CD4-positive, alpha-beta T cell (primary cell): ENCODE measurements around the gene PRKN. TPM values are rescaled to one million over a fixed set of nuclear protein-coding genes. Genes with fewer than 3 reads are reported as not detected.

Source experiments
- ATAC-seq: fragments of 200-7000 bp; cut with Tn5 transposase; one replicate; pipeline ENCODE4 v1.10.0; 2022; ENCODE audit warnings: mild to moderate bottlenecking; ENCODE audit not compliant: poor library complexity
- CTCF ChIA-PET: fragments of 350-600 bp; sonication (Branson Sonifier 250); formaldehyde crosslinking; loops from one replicate; lab custom pipeline; 2021; ENCODE audit warnings: antibody characterized with exemption, inconsistent platforms; lab: Charles Lee
- POLR2A ChIA-PET: fragments of 350-600 bp; sonication (Branson Sonifier 250); formaldehyde crosslinking; loops from one replicate; lab custom pipeline; 2021; ENCODE audit warnings: antibody characterized with exemption, inconsistent platforms; lab: Charles Lee
- DNase-seq, 14 experiments: peaks; one replicate each; pipeline ENCODE4 v3.0.0-alpha.2; 2013 to 2020; ENCODE audit warnings: mixed read lengths in 2 of 14
- H3K27ac ChIP-seq, 2 donors: one replicate each; pipeline versions ENCODE4 v1.5.1 to v1.7.0; 2013; ENCODE audit warnings: low read length in 2 of 2, low read depth in 1 of 2, mild to moderate bottlenecking in 1 of 2
- H3K27me3 ChIP-seq, 2 experiments: 1 replicate in 1 of 2; 2 replicates in 1 of 2; pipeline versions ENCODE4 v1.6.1 to v1.7.0; 2013; ENCODE audit warnings: low read length in 2 of 2, control low read depth in 1 of 2, mild to moderate bottlenecking in 1 of 2, moderate library complexity in 1 of 2; ENCODE audit not compliant: insufficient read depth in 2 of 2, control insufficient read depth in 1 of 2
- H3K36me3 ChIP-seq: one replicate; pipeline ENCODE4 v1.6.1; 2013; ENCODE audit warnings: low read length, control low read depth; ENCODE audit not compliant: insufficient read depth
- H3K4me1 ChIP-seq: one replicate; pipeline ENCODE4 v1.6.1; 2013; ENCODE audit warnings: low read length, control low read depth; ENCODE audit not compliant: insufficient read depth
- H3K4me3 ChIP-seq: one replicate; pipeline ENCODE4 v1.5.1; 2013; ENCODE audit warnings: mild to moderate bottlenecking, low read length, moderate library complexity
- H3K9me3 ChIP-seq, 2 experiments: 1 replicate in 1 of 2; 2 replicates in 1 of 2; pipeline versions ENCODE4 v1.6.1 to v1.7.0; 2013; ENCODE audit warnings: low read length in 2 of 2, mild to moderate bottlenecking in 2 of 2, control low read depth in 1 of 2, moderate library complexity in 1 of 2; ENCODE audit not compliant: control insufficient read depth in 1 of 2, insufficient read depth in 1 of 2
- H3K27ac Mint-ChIP-seq: one replicate; pipeline ENCODE4 v1.8.0; 2020; ENCODE audit warnings: mixed read lengths
- H3K27me3 Mint-ChIP-seq: one replicate; pipeline ENCODE4 v1.8.0; 2021; ENCODE audit warnings: mixed read lengths
- H3K36me3 Mint-ChIP-seq: one replicate; pipeline ENCODE4 v1.8.0; 2021; ENCODE audit warnings: low read depth, mixed read lengths
- H3K4me1 Mint-ChIP-seq: one replicate; pipeline ENCODE4 v1.8.0; 2021; ENCODE audit warnings: low read depth, mixed read lengths
- H3K4me3 Mint-ChIP-seq: one replicate; pipeline ENCODE4 v1.8.0; 2020; ENCODE audit warnings: mild to moderate bottlenecking, mixed read lengths
- H3K9me3 Mint-ChIP-seq: one replicate; pipeline ENCODE4 v1.8.0; 2020; ENCODE audit warnings: mixed read lengths
- CTCF ChIP-seq: fragments of 200-600 bp; IDR thresholded peaks from one replicate; pipeline ENCODE4 v1.8.0; 2022; ENCODE audit warnings: antibody characterized with exemption, mild to moderate bottlenecking
- intact Hi-C, 2 experiments: fragments of 100-400 bp; cut with DNase I in 1 of 2; cut with micrococcal nuclease in 1 of 2; formaldehyde crosslinking; loops; one replicate each; pipeline versions ENCODE4 v1.15.1 to v1.9.0; 2023 to 2025; cut with DNase I, micrococcal nuclease
- total RNA-seq, 174 experiments: library from RNA in 2 of 174; stranded (reverse) in 2 of 174; gene quantifications; one replicate each; pipeline ENCODE4 v1.2.3 and lab custom pipeline; 2021 to 2026

The PRKN gene
- total RNA-seq, 2 experiments from 2014 or later = 5.2 to 5.4 TPM

- no peak for TF ChIP-seq CTCF
- Mint-ChIP-seq H3K27ac (no peak overlapping the region), H3K9me3 (no peaks in the 10 kb centered on the region), H3K4me3 (no peak overlapping the region), H3K36me3 (no peaks in the 10 kb centered on the region), H3K27me3 (no peaks in the 10 kb centered on the region), H3K4me1 (no peaks in the 10 kb centered on the region)
- Histone ChIP-seq H3K27me3 (no peaks in the 10 kb centered on the region), H3K4me1 (no peaks in the 10 kb centered on the region), H3K27ac (no peak overlapping the region), H3K9me3 (peaks cover 0 to 5% of the 10 kb centered on the region in 2 experiments), H3K4me3 (no peak overlapping the region), H3K36me3 (no peaks in the 10 kb centered on the region)
- ATAC-seq (no peak), DNase-seq (no peak)
- POLR2A ChIA-PET = no interaction called here
- CTCF ChIA-PET = no interaction called here
- intact Hi-C loops = no loop called here
Measured at GRCh38 chr6:161836643-161837448, 890.7 kb downstream of the PRKN start.

DNA sequence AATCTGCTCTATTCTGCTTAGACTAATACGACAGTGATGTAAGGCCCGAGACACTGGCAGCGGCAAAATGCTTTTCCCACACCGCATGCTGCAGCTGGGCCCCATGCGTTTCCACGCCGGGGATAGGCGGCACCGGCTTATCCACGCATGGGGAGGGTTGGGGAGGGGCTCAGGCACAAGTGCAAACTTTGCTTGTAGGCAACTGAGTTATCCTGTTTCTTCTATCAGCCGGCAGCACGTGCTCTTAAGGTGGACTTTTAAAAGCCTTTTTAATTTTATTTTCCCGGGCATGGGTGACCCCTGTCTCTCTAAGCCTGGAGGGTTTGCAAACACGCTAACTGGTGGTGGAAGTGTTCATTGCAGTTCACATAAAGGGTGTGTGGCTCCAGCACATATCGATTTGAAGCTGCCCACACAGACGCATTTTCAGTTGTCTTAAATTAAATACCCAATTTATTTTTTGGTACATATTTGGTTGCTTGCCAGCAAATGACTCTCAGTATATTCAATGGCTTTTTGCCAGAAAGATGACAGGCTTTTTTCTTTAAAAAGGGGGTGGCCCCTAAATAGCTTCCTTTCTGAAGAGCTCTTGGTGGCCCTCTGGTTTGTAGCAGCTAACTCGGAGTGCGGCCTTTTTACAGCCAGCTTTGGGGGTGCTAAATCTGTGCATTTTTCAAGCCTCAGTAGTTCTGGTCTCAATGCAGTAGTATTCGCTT, 891.9 kb downstream of the PRKN start:
- no peaks in the 10 kb centered on the region for H3K9me3 Mint-ChIP-seq
- no peak for TF ChIP-seq CTCF
- peaks cover 0 to 5% of the 10 kb centered on the region in 2 experiments for H3K9me3 ChIP-seq
- H3K36me3 Mint-ChIP-seq = no peaks in the 10 kb centered on the region
- no peaks in the 10 kb centered on the region for H3K27me3 Mint-ChIP-seq
- ATAC-seq (no peak), DNase-seq (no peak)
- no peak overlapping the region for H3K27ac Mint-ChIP-seq
- H3K4me3 ChIP-seq = no peak overlapping the region
- no peak overlapping the region for H3K4me3 Mint-ChIP-seq
- CTCF ChIA-PET = no interaction called here
- H3K27me3 ChIP-seq = no peaks in the 10 kb centered on the region
- intact Hi-C loops = no loop called here
- no peaks in the 10 kb centered on the region for H3K4me1 Mint-ChIP-seq
- H3K36me3 ChIP-seq = no peaks in the 10 kb centered on the region
- no peaks in the 10 kb centered on the region for H3K4me1 ChIP-seq
- H3K27ac ChIP-seq = no peak overlapping the region
- POLR2A ChIA-PET = no interaction called here

DNA sequence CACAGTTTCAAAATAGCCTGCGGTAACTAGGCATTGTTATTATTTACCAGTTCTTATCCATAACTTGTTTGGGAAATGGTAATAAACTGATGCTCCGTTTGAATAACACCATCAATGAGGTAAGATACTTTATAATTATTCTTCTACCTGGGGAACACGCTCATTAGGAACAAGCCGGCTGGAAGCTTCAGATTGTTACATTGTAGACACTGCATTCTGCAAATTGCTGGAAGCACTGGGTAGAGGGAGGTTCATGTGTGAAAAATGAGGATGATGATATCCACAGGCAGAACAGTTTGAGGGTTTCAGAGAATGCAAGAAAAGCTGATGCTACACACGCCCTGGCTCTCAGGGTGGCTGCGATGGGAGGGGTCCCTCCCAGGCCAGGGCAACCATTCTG, 893.1 kb downstream of the PRKN start:
- intact Hi-C loops = no loop called here
- no peaks in the 10 kb centered on the region for H3K27me3 Mint-ChIP-seq
- Histone ChIP-seq H3K27me3 (no peaks in the 10 kb centered on the region), H3K4me3 (no peak overlapping the region), H3K9me3 (peaks cover 0 to 5% of the 10 kb centered on the region in 2 experiments), H3K36me3 (no peaks in the 10 kb centered on the region), H3K27ac (no peak overlapping the region), H3K4me1 (no peaks in the 10 kb centered on the region)
- H3K9me3 Mint-ChIP-seq = no peaks in the 10 kb centered on the region
- ATAC-seq = no peak
- POLR2A ChIA-PET = no interaction called here
- CTCF ChIA-PET = no interaction called here
- no peaks in the 10 kb centered on the region for H3K36me3 Mint-ChIP-seq
- no peak overlapping the region for H3K4me3 Mint-ChIP-seq
- no peak for TF ChIP-seq CTCF
- no peak for DNase-seq
- no peak overlapping the region for H3K27ac Mint-ChIP-seq
- H3K4me1 Mint-ChIP-seq = peaks cover 3% of the 10 kb centered on the region
